ENCODE results near the gene PTPN14. TPM values are rescaled to one million over a fixed set of nuclear protein-coding genes. Genes with fewer than 3 reads are reported as not detected.

Gene PTPN14
- total RNA-seq, 1 experiment from 2014 or later = 76.4 TPM

GRCh38 chr1:214341932-214342331 lies 209.5 kb downstream of the PTPN14 start:
- no peak overlapping the region for H4K8ac ChIP-seq (replicated peaks; ENCODE audit: insufficient read length, low read depth, low read length)
- Mint-ChIP-seq H3K9me3 (peaks cover 8 to 19% of the 10 kb centered on the region in 2 experiments; a peak in 4 of 5 replicates), H3K36me3 (ENCODE audit: insufficient read depth in 1 of 3, low read depth in 3 of 3) (peaks cover 13 to 39% (median 26%) of the 10 kb centered on the region in 3 experiments), H3K27me3 (ENCODE audit: low read depth) (no peaks in the 10 kb centered on the region), H3K4me3 (no peak overlapping the region), H3K27ac (no peak overlapping the region), H3K4me1 (peaks cover 24 to 28% of the 10 kb centered on the region in 2 experiments)
- H3K9me3 ChIP-seq (ENCODE audit: control insufficient read depth, low read depth, low read length) = no peaks in the 10 kb centered on the region
- no peak overlapping the region for H2BK20ac ChIP-seq (ENCODE audit: low read depth, low read length, poor library complexity, severe bottlenecking)
- H2AFZ ChIP-seq (ENCODE audit: low read length) = no peak overlapping the region
- H4K20me1 ChIP-seq (ENCODE audit: control insufficient read depth, insufficient read depth, insufficient read length) = no peaks in the 10 kb centered on the region
- H3K9ac ChIP-seq (ENCODE audit: extremely low read depth, insufficient read length, low read length) = no peak overlapping the region
- no peak overlapping the region for H4K5ac ChIP-seq (ENCODE audit: insufficient read length, low read depth, low read length)
- peak; percentile 29; the same call in 1 of the 3 replicates for TF ChIP-seq CTCF (conservative IDR thresholded peaks at IDR 0.05)
- no peaks in the 10 kb centered on the region for H3K23me2 ChIP-seq (ENCODE audit: insufficient read length, low read depth, low read length, poor library complexity, severe bottlenecking)
- H2AK5ac ChIP-seq (ENCODE audit: insufficient read length, low read length) = no peak overlapping the region
- no peak overlapping the region for H2BK15ac ChIP-seq (ENCODE audit: low read depth, low read length)
- no CpG with 5 or more reads among the region's 3 CpGs for WGBS (ENCODE audit: extremely low coverage, insufficient read length, low lambda C conversion rate)
- H3K4me2 ChIP-seq (ENCODE audit: insufficient read depth, insufficient read length, low read length) = no peak overlapping the region
- no peak overlapping the region for H3K14ac ChIP-seq (ENCODE audit: insufficient read depth, low read length)
- H4K91ac ChIP-seq (ENCODE audit: insufficient read length, low read depth, low read length) = no peak overlapping the region
- no peak overlapping the region for H3T11ph ChIP-seq (ENCODE audit: low read length)
- H3K27ac ChIP-seq (ENCODE audit: insufficient read length, low read depth, low read length) = no peak overlapping the region
- H3K23ac ChIP-seq (ENCODE audit: insufficient read length, low read depth, low read length) = no peak overlapping the region
- no peaks in the 10 kb centered on the region for H3K27me3 ChIP-seq (ENCODE audit: insufficient read depth, low read length)
- no peak overlapping the region for H3K56ac ChIP-seq (ENCODE audit: insufficient read length, low read depth, low read length)
- no peak overlapping the region for H3K4ac ChIP-seq (ENCODE audit: low read depth, low read length)
- DNase-seq = no peak
- H3K79me1 ChIP-seq (ENCODE audit: insufficient read depth, low read depth, low read length, poor library complexity, severe bottlenecking) = no peaks in the 10 kb centered on the region
- no peak overlapping the region for H2BK120ac ChIP-seq (ENCODE audit: low read depth, low read length, poor library complexity, severe bottlenecking)
- H3K4me1 ChIP-seq (ENCODE audit: insufficient read depth, low read length) = peaks cover 3% of the 10 kb centered on the region
- no peak overlapping the region for H2BK5ac ChIP-seq (ENCODE audit: insufficient read length, low read length)
- H2BK12ac ChIP-seq (ENCODE audit: insufficient read length, low read depth, low read length) = no peak overlapping the region
- no peaks in the 10 kb centered on the region for H3K79me2 ChIP-seq (ENCODE audit: insufficient read depth, low read length)
- H3K18ac ChIP-seq (ENCODE audit: insufficient read length, low read depth, low read length) = no peak overlapping the region
